HepG2 (cell line): ENCODE results near the gene TNS1.

Experiments used
- KLF6 ChIP-seq: IDR thresholded peaks from 2 replicates; pipeline ENCODE4 v1.8.0; 2016; ENCODE audit warnings: missing biosample characterization, missing genetic modification reagents
- MIER2 ChIP-seq: IDR thresholded peaks from 2 replicates; pipeline ENCODE4 v1.6.1; 2016; ENCODE audit warnings: missing biosample characterization, missing genetic modification reagents
- POLR2A ChIP-seq, 2 experiments: IDR thresholded peaks; 2 replicates each; pipeline ENCODE4 v1.6.1; 2011; ENCODE audit warnings: low read depth in 2 of 2, low read length in 2 of 2, mild to moderate bottlenecking in 1 of 2, moderate library complexity in 1 of 2; ENCODE audit not compliant: insufficient read depth in 1 of 2
- RAD21 ChIP-seq: fragments of 450-650 bp; formaldehyde crosslinking; IDR thresholded peaks from 2 replicates; pipeline ENCODE4 v1.5.0; 2020; ENCODE audit warnings: mild to moderate bottlenecking
- TAF1 ChIP-seq: sonication (generic); formaldehyde crosslinking; IDR thresholded peaks from 2 replicates; pipeline ENCODE4 v1.4.0; 2020; ENCODE audit warnings: missing genetic modification reagents
- ZNF256 ChIP-seq: sonication (generic); formaldehyde crosslinking; conservative IDR thresholded peaks from 2 replicates; pipeline ENCODE4 v1.4.0; 2020; ENCODE audit warnings: missing genetic modification reagents
- TF ChIP-seq, protein P1 (sequence below): sonication (generic); formaldehyde crosslinking; IDR thresholded peaks from 2 replicates; pipeline ENCODE4 v1.5.0; 2020; ENCODE audit warnings: mild to moderate bottlenecking, missing genetic modification reagents
- TF ChIP-seq, protein P2 (sequence below): IDR thresholded peaks from 2 replicates; pipeline ENCODE4 v1.6.1; 2012; ENCODE audit warnings: inconsistent platforms

DNA sequence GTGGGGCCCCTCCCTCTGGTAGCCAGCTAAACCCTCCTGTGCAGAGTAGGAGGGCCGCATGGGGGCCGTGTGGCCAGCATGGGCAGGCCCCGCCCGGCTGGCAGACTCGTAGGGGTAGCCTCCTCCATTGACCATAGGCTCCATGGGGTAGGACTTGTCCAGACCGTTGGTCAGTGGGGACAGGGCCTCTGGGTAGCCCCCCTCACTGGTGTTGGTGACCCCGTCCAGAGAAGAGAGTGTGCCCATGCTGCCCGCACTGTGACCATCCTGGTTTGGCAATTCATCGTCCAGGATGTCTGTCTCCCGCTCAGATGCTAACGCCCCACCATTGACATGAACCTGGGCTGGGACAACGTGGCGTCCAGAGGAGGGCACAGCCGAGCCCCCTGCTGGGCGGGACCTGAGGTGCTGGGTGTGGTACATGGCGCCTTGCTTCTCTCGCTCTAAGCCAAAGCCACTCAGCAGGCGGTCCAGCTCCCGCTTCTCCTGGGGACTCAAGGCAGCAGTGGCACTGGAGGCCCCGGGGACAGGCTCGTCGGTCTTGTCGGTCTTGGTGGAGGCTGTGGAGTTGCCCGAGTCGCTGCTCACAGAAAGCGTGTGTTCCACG lies 154.3 kb downstream of the TNS1 start:
- no peak for TF ChIP-seq ZNF256 (CRISPR knock-in tag)
- TF ChIP-seq, protein P1, sequence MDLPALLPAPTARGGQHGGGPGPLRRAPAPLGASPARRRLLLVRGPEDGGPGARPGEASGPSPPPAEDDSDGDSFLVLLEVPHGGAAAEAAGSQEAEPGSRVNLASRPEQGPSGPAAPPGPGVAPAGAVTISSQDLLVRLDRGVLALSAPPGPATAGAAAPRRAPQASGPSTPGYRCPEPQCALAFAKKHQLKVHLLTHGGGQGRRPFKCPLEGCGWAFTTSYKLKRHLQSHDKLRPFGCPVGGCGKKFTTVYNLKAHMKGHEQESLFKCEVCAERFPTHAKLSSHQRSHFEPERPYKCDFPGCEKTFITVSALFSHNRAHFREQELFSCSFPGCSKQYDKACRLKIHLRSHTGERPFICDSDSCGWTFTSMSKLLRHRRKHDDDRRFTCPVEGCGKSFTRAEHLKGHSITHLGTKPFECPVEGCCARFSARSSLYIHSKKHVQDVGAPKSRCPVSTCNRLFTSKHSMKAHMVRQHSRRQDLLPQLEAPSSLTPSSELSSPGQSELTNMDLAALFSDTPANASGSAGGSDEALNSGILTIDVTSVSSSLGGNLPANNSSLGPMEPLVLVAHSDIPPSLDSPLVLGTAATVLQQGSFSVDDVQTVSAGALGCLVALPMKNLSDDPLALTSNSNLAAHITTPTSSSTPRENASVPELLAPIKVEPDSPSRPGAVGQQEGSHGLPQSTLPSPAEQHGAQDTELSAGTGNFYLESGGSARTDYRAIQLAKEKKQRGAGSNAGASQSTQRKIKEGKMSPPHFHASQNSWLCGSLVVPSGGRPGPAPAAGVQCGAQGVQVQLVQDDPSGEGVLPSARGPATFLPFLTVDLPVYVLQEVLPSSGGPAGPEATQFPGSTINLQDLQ (CRISPR knock-in tag): no peak
- TF ChIP-seq KLF6 (CRISPR knock-in tag): no peak
- no peak for TF ChIP-seq TAF1 (CRISPR knock-in tag)
- TF ChIP-seq POLR2A (IDR thresholded peaks at IDR 0.05; ENCODE audit: insufficient read depth in 1 of 2, low read depth in 2 of 2, low read length in 2 of 2): no peak
- TF ChIP-seq, protein P2, sequence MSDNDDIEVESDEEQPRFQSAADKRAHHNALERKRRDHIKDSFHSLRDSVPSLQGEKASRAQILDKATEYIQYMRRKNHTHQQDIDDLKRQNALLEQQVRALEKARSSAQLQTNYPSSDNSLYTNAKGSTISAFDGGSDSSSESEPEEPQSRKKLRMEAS: no peak
- TF ChIP-seq RAD21 (CRISPR knock-in tag): no peak
- no peak for TF ChIP-seq MIER2 (CRISPR knock-in tag)
